ENCODE results near the gene PDE7B.

- no peak for TF ChIP-seq CTCF (IDR thresholded peaks at IDR 0.05 in 2 of 3, conservative IDR thresholded peaks at IDR 0.05 in 1 of 3; ENCODE audit: insufficient read depth in 2 of 3, low read depth in 1 of 3, low read length in 3 of 3)
- no peak for TF ChIP-seq USF2 (CRISPR knock-in tag; IDR thresholded peaks at IDR 0.05)
- TF ChIP-seq E2F6 (IDR thresholded peaks at IDR 0.05; ENCODE audit: borderline replicate concordance in 1 of 2, extremely low read depth in 1 of 2, insufficient read depth in 1 of 2, insufficient read length in 1 of 2, low read depth in 1 of 2, low read length in 1 of 2, poor library complexity in 1 of 2, severe bottlenecking in 1 of 2), result no peak
- no peak for TF ChIP-seq EZH2 (IDR thresholded peaks at IDR 0.05; ENCODE audit: borderline replicate concordance, low read depth, low read length)
- no peak for TF ChIP-seq ATF3 (IDR thresholded peaks at IDR 0.05)
- no peak for TF ChIP-seq ATF3 (CRISPR knock-in tag; conservative IDR thresholded peaks at IDR 0.05)
- no peak for TF ChIP-seq RAD21 (CRISPR knock-in tag; conservative IDR thresholded peaks at IDR 0.05 in 1 of 2, IDR thresholded peaks at IDR 0.05 in 1 of 2)
- no peak for TF ChIP-seq POLR2A (conservative IDR thresholded peaks at IDR 0.05)
- no peak for TF ChIP-seq MXI1 (IDR thresholded peaks at IDR 0.05; ENCODE audit: low read depth, low read length)
- TF ChIP-seq CBX2 (IDR thresholded peaks at IDR 0.05; ENCODE audit: insufficient read depth, low read length, poor library complexity, severe bottlenecking), result no peak
- no peak for TF ChIP-seq PCBP2 (IDR thresholded peaks at IDR 0.05; ENCODE audit: low read depth, low read length, poor library complexity, severe bottlenecking)
- no peak for TF ChIP-seq ZNF212 (CRISPR knock-in tag; IDR thresholded peaks at IDR 0.05)
Observed at GRCh38 chr6:136073216-136073615, 221.7 kb downstream of the PDE7B start.
